ENCODE data around the gene FBXO24. TPM values are rescaled to one million over a fixed set of nuclear protein-coding genes. Genes with fewer than 3 reads are reported as not detected.

The FBXO24 gene
- total and polyA plus RNA-seq, 2 of the 8 experiments (the other 6 are each of a cell fraction or from before 2014, with no cell fraction given) = 0.35 to 0.57 TPM

- TF ChIP-seq YY1 (IDR thresholded peaks at IDR 0.05; ENCODE audit: low read depth, low read length) (no peak; the same call in 1 of the 2 replicates), POLR2AphosphoS5 (IDR thresholded peaks at IDR 0.05; ENCODE audit: low read depth, low read length) (peak; percentile 73), SIX5 (IDR thresholded peaks at IDR 0.05; ENCODE audit: low read depth, low read length) (no peak), ATF3 (IDR thresholded peaks at IDR 0.05; ENCODE audit: insufficient read depth, low read depth, low read length) (0 out of 2 replicates have a peak, but pooled peaks have one; percentile 4), SIN3A (conservative IDR thresholded peaks at IDR 0.05 in 1 of 2, IDR thresholded peaks at IDR 0.05 in 1 of 2; ENCODE audit: low read depth in 1 of 2, low read length in 2 of 2) (peak; percentile 78 to 95; a peak in 2 of 4 replicates), SAP30 (IDR thresholded peaks at IDR 0.05; ENCODE audit: insufficient read depth, insufficient replicate concordance, low read length) (peak; percentile 77), RNF2 (IDR thresholded peaks at IDR 0.05; ENCODE audit: borderline replicate concordance, low read depth, low read length, missing control alignments, poor library complexity, severe bottlenecking) (no peak), ATF2 (IDR thresholded peaks at IDR 0.05; ENCODE audit: low read length) (no peak), EZH2 (IDR thresholded peaks at IDR 0.05; ENCODE audit: low read depth, low read length, severe bottlenecking) (no peak), MAX (IDR thresholded peaks at IDR 0.05) (peak; percentile 66), POLR2A (IDR thresholded peaks at IDR 0.05; ENCODE audit: control extremely low read depth in 1 of 2, low read depth in 2 of 2, low read length in 2 of 2) (peak in 1 of 2 experiments; percentile 85; a peak in 2 of 3 replicates), HDAC2 (IDR thresholded peaks at IDR 0.05; ENCODE audit: borderline replicate concordance in 1 of 2, low read depth in 2 of 2, low read length in 2 of 2) (no peak), SRF (IDR thresholded peaks at IDR 0.05; ENCODE audit: low read depth, low read length) (no peak), TCF12 (IDR thresholded peaks at IDR 0.05; ENCODE audit: low read depth, low read length) (no peak), RXRA (IDR thresholded peaks at IDR 0.05; ENCODE audit: insufficient read depth, low read depth, low read length) (no peak), RFX5 (IDR thresholded peaks at IDR 0.05; ENCODE audit: borderline replicate concordance, low read depth, low read length) (no peak)
Measured at GRCh38 chr7:100568896-100569844, 17.0 kb upstream of the FBXO24 start (continued).

Measured in H1 (cell line).